H9 (cell line): ENCODE data around the gene ATG5. TPM values are rescaled to one million over a fixed set of nuclear protein-coding genes. Genes with fewer than 3 reads are reported as not detected.

Experiments used
- DNase-seq: peaks from one replicate; pipeline ENCODE4 v3.0.0-alpha.2; 2017
- H2AFZ ChIP-seq: one replicate; pipeline ENCODE4 v1.6.1; 2013; ENCODE audit warnings: mild to moderate bottlenecking, low read length, control low read depth, moderate library complexity
- H2AK5ac ChIP-seq: 2 replicates; pipeline ENCODE4 v1.6.1; 2013; ENCODE audit warnings: low read length, control low read depth, mixed read lengths; ENCODE audit not compliant: insufficient read length
- H2BK120ac ChIP-seq: one replicate; pipeline ENCODE4 v1.6.1; 2013; ENCODE audit warnings: low read depth, mild to moderate bottlenecking, low read length, control low read depth, inconsistent platforms; ENCODE audit not compliant: poor library complexity, severe bottlenecking
- H2BK12ac ChIP-seq: 2 replicates; pipeline ENCODE4 v1.6.1; 2013; ENCODE audit warnings: low read length, control low read depth, mixed read lengths, low read depth; ENCODE audit not compliant: insufficient read length
- H2BK15ac ChIP-seq: 2 replicates; pipeline ENCODE4 v1.6.1; 2013; ENCODE audit warnings: low read depth, low read length, control low read depth
- H2BK20ac ChIP-seq: one replicate; pipeline ENCODE4 v1.6.1; 2013; ENCODE audit warnings: low read depth, mild to moderate bottlenecking, low read length, control low read depth, inconsistent platforms; ENCODE audit not compliant: poor library complexity, severe bottlenecking
- H2BK5ac ChIP-seq: 2 replicates; pipeline ENCODE4 v1.6.1; 2013; ENCODE audit warnings: low read length, control low read depth, mixed read lengths; ENCODE audit not compliant: insufficient read length
- H3K14ac ChIP-seq: 2 replicates; pipeline ENCODE4 v1.6.1; 2013; ENCODE audit warnings: low read length, control low read depth; ENCODE audit not compliant: insufficient read depth
- H3K18ac ChIP-seq: 2 replicates; pipeline ENCODE4 v1.6.1; 2013; ENCODE audit warnings: low read depth, mild to moderate bottlenecking, mixed read lengths, low read length, control low read depth; ENCODE audit not compliant: insufficient read length
- H3K23ac ChIP-seq: 2 replicates; pipeline ENCODE4 v1.6.1; 2013; ENCODE audit warnings: low read length, control low read depth, mixed read lengths, low read depth; ENCODE audit not compliant: insufficient read length
- H3K23me2 ChIP-seq: 2 replicates; pipeline ENCODE4 v1.6.1; 2013; ENCODE audit warnings: low read depth, mild to moderate bottlenecking, mixed read lengths, low read length, control low read depth; ENCODE audit not compliant: insufficient read length, poor library complexity, severe bottlenecking
- H3K27ac ChIP-seq: 2 replicates; pipeline ENCODE4 v1.5.1; 2013; ENCODE audit warnings: low read length, control low read depth, mixed read lengths, low read depth; ENCODE audit not compliant: insufficient read length
- H3K27me3 ChIP-seq: 2 replicates; pipeline ENCODE4 v1.6.1; 2013; ENCODE audit warnings: low read length, control low read depth, inconsistent platforms; ENCODE audit not compliant: insufficient read depth
- H3K4ac ChIP-seq: 2 replicates; pipeline ENCODE4 v1.6.1; 2013; ENCODE audit warnings: low read depth, mild to moderate bottlenecking, control low read depth, inconsistent platforms, low read length, moderate library complexity
- H3K4me1 ChIP-seq: 2 replicates; pipeline ENCODE4 v1.6.1; 2013; ENCODE audit warnings: low read length, control low read depth, inconsistent platforms; ENCODE audit not compliant: insufficient read depth
- H3K4me2 ChIP-seq: 2 replicates; pipeline ENCODE4 v1.6.1; 2013; ENCODE audit warnings: low read length, control low read depth, mixed read lengths; ENCODE audit not compliant: insufficient read length, insufficient read depth
- H3K56ac ChIP-seq: 2 replicates; pipeline ENCODE4 v1.6.1; 2013; ENCODE audit warnings: low read depth, mild to moderate bottlenecking, mixed read lengths, low read length, control low read depth; ENCODE audit not compliant: insufficient read length
- H3K79me1 ChIP-seq: 2 replicates; pipeline ENCODE4 v1.6.1; 2013; ENCODE audit warnings: low read depth, mild to moderate bottlenecking, moderate library complexity, low read length, control low read depth, inconsistent platforms; ENCODE audit not compliant: insufficient read depth, poor library complexity, severe bottlenecking
- H3K79me2 ChIP-seq: 2 replicates; pipeline ENCODE4 v1.6.1; 2013; ENCODE audit warnings: low read length, control low read depth, inconsistent platforms; ENCODE audit not compliant: insufficient read depth
- H3K9ac ChIP-seq: 2 replicates; pipeline ENCODE4 v1.6.1; 2013; ENCODE audit warnings: low read length, control low read depth, mixed read lengths; ENCODE audit not compliant: insufficient read length; ENCODE audit errors: extremely low read depth
- H3K9me3 ChIP-seq: one replicate; pipeline ENCODE4 v1.6.1; 2013; ENCODE audit warnings: low read depth, low read length, inconsistent platforms; ENCODE audit not compliant: control insufficient read depth
- H3T11ph ChIP-seq: one replicate; pipeline ENCODE4 v1.6.1; 2013; ENCODE audit warnings: mild to moderate bottlenecking, low read length, control low read depth, inconsistent platforms
- H4K20me1 ChIP-seq: one replicate; pipeline ENCODE4 v1.6.1; 2013; ENCODE audit not compliant: control insufficient read depth, insufficient read length, insufficient read depth
- H4K5ac ChIP-seq: 2 replicates; pipeline ENCODE4 v1.6.1; 2013; ENCODE audit warnings: low read depth, mild to moderate bottlenecking, mixed read lengths, low read length, control low read depth; ENCODE audit not compliant: insufficient read length
- H4K8ac ChIP-seq: replicated peaks from 2 replicates; pipeline ENCODE4 v1.6.1; 2013; ENCODE audit warnings: low read length, control low read depth, mixed read lengths, low read depth; ENCODE audit not compliant: insufficient read length
- H4K91ac ChIP-seq: 2 replicates; pipeline ENCODE4 v1.6.1; 2013; ENCODE audit warnings: low read depth, mild to moderate bottlenecking, moderate library complexity, mixed read lengths, low read length, control low read depth; ENCODE audit not compliant: insufficient read length
- H3K27ac Mint-ChIP-seq, 3 experiments: 2 replicates in 2 of 3; 3 replicates in 1 of 3; pipeline ENCODE4 v1.8.0; 2020 to 2021; ENCODE audit warnings: mixed read lengths in 3 of 3, mild to moderate bottlenecking in 1 of 3, moderate library complexity in 1 of 3
- H3K27me3 Mint-ChIP-seq: 2 replicates; pipeline ENCODE4 v1.8.0; 2021; ENCODE audit warnings: low read depth, mild to moderate bottlenecking, moderate library complexity, mixed read lengths
- H3K36me3 Mint-ChIP-seq, 3 experiments: 2 replicates in 2 of 3; 3 replicates in 1 of 3; pipeline ENCODE4 v1.8.0; 2020 to 2021; ENCODE audit warnings: low read depth in 3 of 3, mixed read lengths in 3 of 3; ENCODE audit not compliant: insufficient read depth in 1 of 3
- H3K4me1 Mint-ChIP-seq, 2 experiments: 2 replicates each; pipeline ENCODE4 v1.8.0; 2020; ENCODE audit warnings: mixed read lengths in 2 of 2
- H3K4me3 Mint-ChIP-seq, 2 experiments: 2 replicates in 1 of 2; 3 replicates in 1 of 2; pipeline ENCODE4 v1.8.0; 2020 to 2021; ENCODE audit warnings: mild to moderate bottlenecking in 2 of 2, mixed read lengths in 2 of 2, moderate library complexity in 1 of 2
- H3K9me3 Mint-ChIP-seq, 2 experiments: 2 replicates in 1 of 2; 3 replicates in 1 of 2; pipeline ENCODE4 v1.8.0; 2020; ENCODE audit warnings: mild to moderate bottlenecking in 2 of 2, mixed read lengths in 2 of 2, moderate library complexity in 1 of 2
- WGBS: extraction: QIAGEN DNeasy Blood & Tissue Kit; methylation state at CpG from one replicate; pipeline ENCODE4 v1.1.7; 2013; ENCODE audit warnings: missing lambda C conversion rate, low lambda C conversion rate, mixed read lengths; ENCODE audit not compliant: insufficient read length; ENCODE audit errors: extremely low coverage; 5-methylcytosine and 5-hydroxymethylcytosine counted together
- total RNA-seq: library from RNA; stranded (reverse); gene quantifications from 2 replicates; pipeline ENCODE4 v1.2.1, GENCODE V29; 2021
- TF ChIP-seq, protein P1 (sequence below): fragments of 200-600 bp; sonication (generic); conservative IDR thresholded peaks from 3 replicates; pipeline ENCODE4 v1.8.0; 2021; ENCODE audit warnings: antibody characterized with exemption, mild to moderate bottlenecking

The ATG5 gene
- total RNA-seq, 1 experiment from 2014 or later: 36.7 TPM

DNA sequence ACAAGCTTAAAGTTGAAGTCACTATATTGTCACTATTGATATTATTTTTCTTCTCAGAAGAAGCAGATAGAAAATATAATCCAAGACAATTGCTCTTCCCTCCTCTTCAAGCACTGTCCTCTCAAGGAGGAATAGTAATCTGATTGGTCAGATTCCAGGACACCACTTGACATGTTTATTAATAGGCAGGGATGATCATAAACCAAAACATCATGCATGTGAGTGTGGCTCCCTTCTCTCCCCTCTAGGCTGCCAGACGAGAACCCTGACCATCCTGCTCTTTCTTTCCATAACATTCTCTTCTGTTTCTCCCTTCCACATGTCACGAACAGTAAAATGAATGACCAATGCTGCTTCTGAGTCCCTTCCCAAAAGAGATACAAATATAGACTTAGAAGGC is 7.5 kb downstream of the ATG5 start:
- H3K4me1 ChIP-seq: no peaks in the 10 kb centered on the region
- no peaks in the 10 kb centered on the region for H3K27me3 ChIP-seq
- no peak overlapping the region for H3K4ac ChIP-seq
- no peak overlapping the region for H2BK15ac ChIP-seq
- no peak overlapping the region for H4K8ac ChIP-seq
- H3K79me1 ChIP-seq: peaks cover 4% of the 10 kb centered on the region
- no peak overlapping the region for H2BK20ac ChIP-seq
- H2BK120ac ChIP-seq: no peak overlapping the region
- no peak overlapping the region for H2AK5ac ChIP-seq
- H2AFZ ChIP-seq: no peak overlapping the region
- no peak overlapping the region for H3K9ac ChIP-seq
- WGBS: no CpG with 5 or more reads among the region's 2 CpGs
- H4K20me1 ChIP-seq: no peaks in the 10 kb centered on the region
- H3K79me2 ChIP-seq: peaks cover 10% of the 10 kb centered on the region; the same call in 1 of the 2 replicates
- H3K23ac ChIP-seq: no peak overlapping the region
- no peak overlapping the region for H3K27ac Mint-ChIP-seq
- no peak for DNase-seq
- no peaks in the 10 kb centered on the region for H3K9me3 ChIP-seq
- TF ChIP-seq, protein P1, sequence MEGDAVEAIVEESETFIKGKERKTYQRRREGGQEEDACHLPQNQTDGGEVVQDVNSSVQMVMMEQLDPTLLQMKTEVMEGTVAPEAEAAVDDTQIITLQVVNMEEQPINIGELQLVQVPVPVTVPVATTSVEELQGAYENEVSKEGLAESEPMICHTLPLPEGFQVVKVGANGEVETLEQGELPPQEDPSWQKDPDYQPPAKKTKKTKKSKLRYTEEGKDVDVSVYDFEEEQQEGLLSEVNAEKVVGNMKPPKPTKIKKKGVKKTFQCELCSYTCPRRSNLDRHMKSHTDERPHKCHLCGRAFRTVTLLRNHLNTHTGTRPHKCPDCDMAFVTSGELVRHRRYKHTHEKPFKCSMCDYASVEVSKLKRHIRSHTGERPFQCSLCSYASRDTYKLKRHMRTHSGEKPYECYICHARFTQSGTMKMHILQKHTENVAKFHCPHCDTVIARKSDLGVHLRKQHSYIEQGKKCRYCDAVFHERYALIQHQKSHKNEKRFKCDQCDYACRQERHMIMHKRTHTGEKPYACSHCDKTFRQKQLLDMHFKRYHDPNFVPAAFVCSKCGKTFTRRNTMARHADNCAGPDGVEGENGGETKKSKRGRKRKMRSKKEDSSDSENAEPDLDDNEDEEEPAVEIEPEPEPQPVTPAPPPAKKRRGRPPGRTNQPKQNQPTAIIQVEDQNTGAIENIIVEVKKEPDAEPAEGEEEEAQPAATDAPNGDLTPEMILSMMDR: no peak
- no peak overlapping the region for H3K27ac ChIP-seq
- H2BK12ac ChIP-seq: no peak overlapping the region
- H3T11ph ChIP-seq: no peak overlapping the region
- peaks cover 3 to 6% of the 10 kb centered on the region in 2 experiments; a peak in 1 of 4 replicates for H3K4me1 Mint-ChIP-seq
- H3K56ac ChIP-seq: no peak overlapping the region
- no peak overlapping the region for H2BK5ac ChIP-seq
- peaks cover 0 to 23% (median 16%) of the 10 kb centered on the region in 3 experiments; a peak in 5 of 7 replicates for H3K36me3 Mint-ChIP-seq
- H3K4me2 ChIP-seq: no peak overlapping the region
- H3K9me3 Mint-ChIP-seq: no peaks in the 10 kb centered on the region
- H3K27me3 Mint-ChIP-seq: no peaks in the 10 kb centered on the region
- H4K5ac ChIP-seq: no peak overlapping the region
- no peak overlapping the region for H3K4me3 Mint-ChIP-seq
- no peak overlapping the region for H3K18ac ChIP-seq
- no peak overlapping the region for H3K14ac ChIP-seq
- H4K91ac ChIP-seq: no peak overlapping the region
- no peaks in the 10 kb centered on the region for H3K23me2 ChIP-seq
